HG02623 (cell line): Measurements from ENCODE around the gene TSPY10.
"Not testable (repeated sequence)": the region's sequence is repeated elsewhere in the genome, so short reads cannot be mapped to it uniquely, and the experiment has no call there.

Source experiments
- ATAC-seq: cut with Tn5 transposase; IDR thresholded peaks from one replicate; pipeline ENCODE4 v1.9.1; 2021; ENCODE audit warnings: moderate library complexity; ENCODE audit not compliant: unreplicated experiment

Gene TSPY10, protein sequence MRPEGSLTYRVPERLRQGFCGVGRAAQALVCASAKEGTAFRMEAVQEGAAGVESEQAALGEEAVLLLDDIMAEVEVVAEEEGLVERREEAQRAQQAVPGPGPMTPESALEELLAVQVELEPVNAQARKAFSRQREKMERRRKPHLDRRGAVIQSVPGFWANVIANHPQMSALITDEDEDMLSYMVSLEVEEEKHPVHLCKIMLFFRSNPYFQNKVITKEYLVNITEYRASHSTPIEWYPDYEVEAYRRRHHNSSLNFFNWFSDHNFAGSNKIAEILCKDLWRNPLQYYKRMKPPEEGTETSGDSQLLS

GRCh38 chrY:9527580-9527979 lies at the start of gene TSPY10:
TSS of gene TSPY10 (plus strand) at chrY:9527880. CDS start at chrY:9527926, 46 bp downstream.
- ATAC-seq = not testable (repeated sequence)

DNA sequence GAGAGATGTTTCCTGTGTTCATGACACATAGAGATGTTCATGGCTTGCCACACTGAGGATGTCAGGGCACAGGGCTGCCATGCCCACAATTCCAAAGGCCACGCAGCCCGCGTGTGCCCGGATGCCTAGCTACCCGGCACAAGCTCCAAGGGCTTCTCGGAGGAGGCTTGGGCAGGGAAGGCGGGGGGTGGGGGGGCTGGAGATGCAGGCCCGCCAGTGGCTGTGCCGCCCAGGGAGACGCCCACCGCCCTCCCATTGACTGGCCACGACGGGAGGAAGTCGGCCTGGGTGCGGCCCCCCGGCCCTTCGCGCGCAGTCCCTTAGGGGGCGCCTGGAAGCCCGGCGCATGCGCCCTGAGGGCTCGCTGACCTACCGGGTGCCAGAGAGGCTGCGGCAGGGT lies 40.7 kb upstream of the TSPY10 start, which contains the start of gene TSPY9:
TSPY9 (plus strand) TSS at position 301 of the 400 bp plus-strand sequence; CDS start at position 347, 46 bp downstream.
- not testable (repeated sequence) for ATAC-seq

GRCh38 chrY:9504396-9504795 lies 23.3 kb upstream of the TSPY10 start:
- ATAC-seq = not testable (repeated sequence)

- ATAC-seq = not testable (repeated sequence)
Measured at GRCh38 chrY:9516287-9516686, 11.4 kb upstream of the TSPY10 start.
